H9 (cell line): Measurements from ENCODE around the gene FBXO22. TPM values are rescaled to one million over a fixed set of nuclear protein-coding genes. Genes with fewer than 3 reads are reported as not detected.

ENCODE experiments used
- DNase-seq: peaks from one replicate; pipeline ENCODE4 v3.0.0-alpha.2; 2017
- H2AFZ ChIP-seq: one replicate; pipeline ENCODE4 v1.6.1; 2013; ENCODE audit warnings: mild to moderate bottlenecking, low read length, control low read depth, moderate library complexity
- H2AK5ac ChIP-seq: 2 replicates; pipeline ENCODE4 v1.6.1; 2013; ENCODE audit warnings: low read length, control low read depth, mixed read lengths; ENCODE audit not compliant: insufficient read length
- H2BK120ac ChIP-seq: one replicate; pipeline ENCODE4 v1.6.1; 2013; ENCODE audit warnings: low read depth, mild to moderate bottlenecking, low read length, control low read depth, inconsistent platforms; ENCODE audit not compliant: poor library complexity, severe bottlenecking
- H2BK12ac ChIP-seq: 2 replicates; pipeline ENCODE4 v1.6.1; 2013; ENCODE audit warnings: low read length, control low read depth, mixed read lengths, low read depth; ENCODE audit not compliant: insufficient read length
- H2BK15ac ChIP-seq: 2 replicates; pipeline ENCODE4 v1.6.1; 2013; ENCODE audit warnings: low read depth, low read length, control low read depth
- H2BK20ac ChIP-seq: one replicate; pipeline ENCODE4 v1.6.1; 2013; ENCODE audit warnings: low read depth, mild to moderate bottlenecking, low read length, control low read depth, inconsistent platforms; ENCODE audit not compliant: poor library complexity, severe bottlenecking
- H2BK5ac ChIP-seq: 2 replicates; pipeline ENCODE4 v1.6.1; 2013; ENCODE audit warnings: low read length, control low read depth, mixed read lengths; ENCODE audit not compliant: insufficient read length
- H3K14ac ChIP-seq: 2 replicates; pipeline ENCODE4 v1.6.1; 2013; ENCODE audit warnings: low read length, control low read depth; ENCODE audit not compliant: insufficient read depth
- H3K18ac ChIP-seq: 2 replicates; pipeline ENCODE4 v1.6.1; 2013; ENCODE audit warnings: low read depth, mild to moderate bottlenecking, mixed read lengths, low read length, control low read depth; ENCODE audit not compliant: insufficient read length
- H3K23ac ChIP-seq: 2 replicates; pipeline ENCODE4 v1.6.1; 2013; ENCODE audit warnings: low read length, control low read depth, mixed read lengths, low read depth; ENCODE audit not compliant: insufficient read length
- H3K23me2 ChIP-seq: 2 replicates; pipeline ENCODE4 v1.6.1; 2013; ENCODE audit warnings: low read depth, mild to moderate bottlenecking, mixed read lengths, low read length, control low read depth; ENCODE audit not compliant: insufficient read length, poor library complexity, severe bottlenecking
- H3K27ac ChIP-seq: 2 replicates; pipeline ENCODE4 v1.5.1; 2013; ENCODE audit warnings: low read length, control low read depth, mixed read lengths, low read depth; ENCODE audit not compliant: insufficient read length
- H3K27me3 ChIP-seq: 2 replicates; pipeline ENCODE4 v1.6.1; 2013; ENCODE audit warnings: low read length, control low read depth, inconsistent platforms; ENCODE audit not compliant: insufficient read depth
- H3K4ac ChIP-seq: 2 replicates; pipeline ENCODE4 v1.6.1; 2013; ENCODE audit warnings: low read depth, mild to moderate bottlenecking, control low read depth, inconsistent platforms, low read length, moderate library complexity
- H3K4me1 ChIP-seq: 2 replicates; pipeline ENCODE4 v1.6.1; 2013; ENCODE audit warnings: low read length, control low read depth, inconsistent platforms; ENCODE audit not compliant: insufficient read depth
- H3K4me2 ChIP-seq: 2 replicates; pipeline ENCODE4 v1.6.1; 2013; ENCODE audit warnings: low read length, control low read depth, mixed read lengths; ENCODE audit not compliant: insufficient read length, insufficient read depth
- H3K56ac ChIP-seq: 2 replicates; pipeline ENCODE4 v1.6.1; 2013; ENCODE audit warnings: low read depth, mild to moderate bottlenecking, mixed read lengths, low read length, control low read depth; ENCODE audit not compliant: insufficient read length
- H3K79me1 ChIP-seq: 2 replicates; pipeline ENCODE4 v1.6.1; 2013; ENCODE audit warnings: low read depth, mild to moderate bottlenecking, moderate library complexity, low read length, control low read depth, inconsistent platforms; ENCODE audit not compliant: insufficient read depth, poor library complexity, severe bottlenecking
- H3K79me2 ChIP-seq: 2 replicates; pipeline ENCODE4 v1.6.1; 2013; ENCODE audit warnings: low read length, control low read depth, inconsistent platforms; ENCODE audit not compliant: insufficient read depth
- H3K9ac ChIP-seq: 2 replicates; pipeline ENCODE4 v1.6.1; 2013; ENCODE audit warnings: low read length, control low read depth, mixed read lengths; ENCODE audit not compliant: insufficient read length; ENCODE audit errors: extremely low read depth
- H3K9me3 ChIP-seq: one replicate; pipeline ENCODE4 v1.6.1; 2013; ENCODE audit warnings: low read depth, low read length, inconsistent platforms; ENCODE audit not compliant: control insufficient read depth
- H3T11ph ChIP-seq: one replicate; pipeline ENCODE4 v1.6.1; 2013; ENCODE audit warnings: mild to moderate bottlenecking, low read length, control low read depth, inconsistent platforms
- H4K20me1 ChIP-seq: one replicate; pipeline ENCODE4 v1.6.1; 2013; ENCODE audit not compliant: control insufficient read depth, insufficient read length, insufficient read depth
- H4K5ac ChIP-seq: 2 replicates; pipeline ENCODE4 v1.6.1; 2013; ENCODE audit warnings: low read depth, mild to moderate bottlenecking, mixed read lengths, low read length, control low read depth; ENCODE audit not compliant: insufficient read length
- H4K8ac ChIP-seq: replicated peaks from 2 replicates; pipeline ENCODE4 v1.6.1; 2013; ENCODE audit warnings: low read length, control low read depth, mixed read lengths, low read depth; ENCODE audit not compliant: insufficient read length
- H4K91ac ChIP-seq: 2 replicates; pipeline ENCODE4 v1.6.1; 2013; ENCODE audit warnings: low read depth, mild to moderate bottlenecking, moderate library complexity, mixed read lengths, low read length, control low read depth; ENCODE audit not compliant: insufficient read length
- H3K27ac Mint-ChIP-seq, 3 experiments: 2 replicates in 2 of 3; 3 replicates in 1 of 3; pipeline ENCODE4 v1.8.0; 2020 to 2021; ENCODE audit warnings: mixed read lengths in 3 of 3, mild to moderate bottlenecking in 1 of 3, moderate library complexity in 1 of 3
- H3K27me3 Mint-ChIP-seq: 2 replicates; pipeline ENCODE4 v1.8.0; 2021; ENCODE audit warnings: low read depth, mild to moderate bottlenecking, moderate library complexity, mixed read lengths
- H3K36me3 Mint-ChIP-seq, 3 experiments: 2 replicates in 2 of 3; 3 replicates in 1 of 3; pipeline ENCODE4 v1.8.0; 2020 to 2021; ENCODE audit warnings: low read depth in 3 of 3, mixed read lengths in 3 of 3; ENCODE audit not compliant: insufficient read depth in 1 of 3
- H3K4me1 Mint-ChIP-seq, 2 experiments: 2 replicates each; pipeline ENCODE4 v1.8.0; 2020; ENCODE audit warnings: mixed read lengths in 2 of 2
- H3K4me3 Mint-ChIP-seq, 2 experiments: 2 replicates in 1 of 2; 3 replicates in 1 of 2; pipeline ENCODE4 v1.8.0; 2020 to 2021; ENCODE audit warnings: mild to moderate bottlenecking in 2 of 2, mixed read lengths in 2 of 2, moderate library complexity in 1 of 2
- H3K9me3 Mint-ChIP-seq, 2 experiments: 2 replicates in 1 of 2; 3 replicates in 1 of 2; pipeline ENCODE4 v1.8.0; 2020; ENCODE audit warnings: mild to moderate bottlenecking in 2 of 2, mixed read lengths in 2 of 2, moderate library complexity in 1 of 2
- WGBS: extraction: QIAGEN DNeasy Blood & Tissue Kit; methylation state at CpG from one replicate; pipeline ENCODE4 v1.1.7; 2013; ENCODE audit warnings: missing lambda C conversion rate, low lambda C conversion rate, mixed read lengths; ENCODE audit not compliant: insufficient read length; ENCODE audit errors: extremely low coverage; 5-methylcytosine and 5-hydroxymethylcytosine counted together
- total RNA-seq: library from RNA; stranded (reverse); gene quantifications from 2 replicates; pipeline ENCODE4 v1.2.1, GENCODE V29; 2021
- TF ChIP-seq, protein P1 (sequence below): fragments of 200-600 bp; sonication (generic); conservative IDR thresholded peaks from 3 replicates; pipeline ENCODE4 v1.8.0; 2021; ENCODE audit warnings: antibody characterized with exemption, mild to moderate bottlenecking

Gene FBXO22
- total RNA-seq, 1 experiment from 2014 or later: 59.9 TPM

- no peak overlapping the region for H3K4me3 Mint-ChIP-seq
- peaks cover 4% of the 10 kb centered on the region for H3K79me1 ChIP-seq
Observed at GRCh38 chr15:75923756-75924155, 20.1 kb downstream of the FBXO22 start.

More at GRCh38 chr15:75923756-75924155, 20.1 kb downstream of the FBXO22 start:
- Histone ChIP-seq H2BK20ac (no peak overlapping the region), H3K9ac (no peak overlapping the region), H3K27ac (no peak overlapping the region), H4K8ac (no peak overlapping the region), H3K18ac (no peak overlapping the region), H3K4ac (no peak overlapping the region), H2BK120ac (no peak overlapping the region), H4K91ac (no peak overlapping the region), H3K9me3 (no peaks in the 10 kb centered on the region), H3T11ph (no peak overlapping the region), H3K4me2 (no peak overlapping the region), H3K56ac (no peak overlapping the region), H2AK5ac (no peak overlapping the region), H4K20me1 (no peaks in the 10 kb centered on the region), H2BK12ac (no peak overlapping the region), H3K23me2 (no peaks in the 10 kb centered on the region), H2BK15ac (no peak overlapping the region), H2BK5ac (no peak overlapping the region), H3K4me1 (peaks cover 10% of the 10 kb centered on the region), H4K5ac (no peak overlapping the region), H2AFZ (no peak overlapping the region), H3K23ac (no peak overlapping the region), H3K14ac (no peak overlapping the region), H3K79me2 (peaks cover 2% of the 10 kb centered on the region; the same call in 1 of the 2 replicates), H3K27me3 (no peaks in the 10 kb centered on the region)
- no peak overlapping the region for H3K27ac Mint-ChIP-seq
- TF ChIP-seq, protein P1, sequence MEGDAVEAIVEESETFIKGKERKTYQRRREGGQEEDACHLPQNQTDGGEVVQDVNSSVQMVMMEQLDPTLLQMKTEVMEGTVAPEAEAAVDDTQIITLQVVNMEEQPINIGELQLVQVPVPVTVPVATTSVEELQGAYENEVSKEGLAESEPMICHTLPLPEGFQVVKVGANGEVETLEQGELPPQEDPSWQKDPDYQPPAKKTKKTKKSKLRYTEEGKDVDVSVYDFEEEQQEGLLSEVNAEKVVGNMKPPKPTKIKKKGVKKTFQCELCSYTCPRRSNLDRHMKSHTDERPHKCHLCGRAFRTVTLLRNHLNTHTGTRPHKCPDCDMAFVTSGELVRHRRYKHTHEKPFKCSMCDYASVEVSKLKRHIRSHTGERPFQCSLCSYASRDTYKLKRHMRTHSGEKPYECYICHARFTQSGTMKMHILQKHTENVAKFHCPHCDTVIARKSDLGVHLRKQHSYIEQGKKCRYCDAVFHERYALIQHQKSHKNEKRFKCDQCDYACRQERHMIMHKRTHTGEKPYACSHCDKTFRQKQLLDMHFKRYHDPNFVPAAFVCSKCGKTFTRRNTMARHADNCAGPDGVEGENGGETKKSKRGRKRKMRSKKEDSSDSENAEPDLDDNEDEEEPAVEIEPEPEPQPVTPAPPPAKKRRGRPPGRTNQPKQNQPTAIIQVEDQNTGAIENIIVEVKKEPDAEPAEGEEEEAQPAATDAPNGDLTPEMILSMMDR: no peak
- no peaks in the 10 kb centered on the region for H3K9me3 Mint-ChIP-seq
- DNase-seq: no peak
- H3K27me3 Mint-ChIP-seq: no peaks in the 10 kb centered on the region
- H3K4me1 Mint-ChIP-seq: peaks cover 24 to 32% of the 10 kb centered on the region in 2 experiments
- peaks cover 6 to 44% (median 19%) of the 10 kb centered on the region in 3 experiments for H3K36me3 Mint-ChIP-seq
- 100% methylated on average over 1 of the region's 4 CpGs for WGBS
